Adrenal gland (tissue), 5 donors: ENCODE measurements around the gene PRRC2A.

Experiments used
- POLR2A ChIP-seq, 2 donors: fragments of 450-650 bp; IDR thresholded peaks; one replicate each; pipeline ENCODE4 v1.6.1; 2017; ENCODE audit warnings: antibody characterized with exemption in 2 of 2, mild to moderate bottlenecking in 2 of 2, moderate library complexity in 1 of 2
- TF ChIP-seq, protein P1 (sequence below), 6 experiments: fragments of 450-650 bp in 4 of 6; fragments of 200-600 bp in 2 of 6; sonication (generic) in 1 of 6; IDR thresholded peaks; 1 replicate in 5 of 6; 2 replicates in 1 of 6; pipeline versions ENCODE4 v1.5.1 to v1.8.0; 2016 to 2021; ENCODE audit warnings: antibody characterized with exemption in 6 of 6, mild to moderate bottlenecking in 2 of 6, moderate library complexity in 1 of 6
- donor health status: DM: no; HTN: no; CAD: no.

DNA sequence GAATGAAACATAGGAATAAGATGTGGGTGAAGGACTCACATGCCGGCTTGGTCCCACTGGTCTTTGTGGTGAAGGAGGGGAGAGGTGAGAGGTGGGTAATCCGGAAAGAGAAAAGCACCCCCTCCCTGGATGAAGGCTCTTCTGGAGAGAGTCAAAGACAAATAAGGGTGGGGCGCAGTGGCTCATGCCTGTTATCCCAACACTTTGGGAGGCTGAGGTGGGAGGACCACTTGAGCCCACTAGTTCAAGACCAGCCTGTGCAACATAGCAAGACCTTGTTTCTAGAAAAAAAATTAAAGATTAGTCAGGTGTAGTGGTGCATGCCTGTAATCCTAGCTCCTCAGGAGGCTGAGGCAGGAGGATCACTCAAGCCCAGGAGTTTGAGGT, 41.4 kb upstream of the PRRC2A start:
- TF ChIP-seq, protein P1, sequence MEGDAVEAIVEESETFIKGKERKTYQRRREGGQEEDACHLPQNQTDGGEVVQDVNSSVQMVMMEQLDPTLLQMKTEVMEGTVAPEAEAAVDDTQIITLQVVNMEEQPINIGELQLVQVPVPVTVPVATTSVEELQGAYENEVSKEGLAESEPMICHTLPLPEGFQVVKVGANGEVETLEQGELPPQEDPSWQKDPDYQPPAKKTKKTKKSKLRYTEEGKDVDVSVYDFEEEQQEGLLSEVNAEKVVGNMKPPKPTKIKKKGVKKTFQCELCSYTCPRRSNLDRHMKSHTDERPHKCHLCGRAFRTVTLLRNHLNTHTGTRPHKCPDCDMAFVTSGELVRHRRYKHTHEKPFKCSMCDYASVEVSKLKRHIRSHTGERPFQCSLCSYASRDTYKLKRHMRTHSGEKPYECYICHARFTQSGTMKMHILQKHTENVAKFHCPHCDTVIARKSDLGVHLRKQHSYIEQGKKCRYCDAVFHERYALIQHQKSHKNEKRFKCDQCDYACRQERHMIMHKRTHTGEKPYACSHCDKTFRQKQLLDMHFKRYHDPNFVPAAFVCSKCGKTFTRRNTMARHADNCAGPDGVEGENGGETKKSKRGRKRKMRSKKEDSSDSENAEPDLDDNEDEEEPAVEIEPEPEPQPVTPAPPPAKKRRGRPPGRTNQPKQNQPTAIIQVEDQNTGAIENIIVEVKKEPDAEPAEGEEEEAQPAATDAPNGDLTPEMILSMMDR (IDR thresholded peaks at IDR 0.05) = no peak
- TF ChIP-seq POLR2A (IDR thresholded peaks at IDR 0.05) = no peak
